GM23338 (cell line): ENCODE measurements around the gene TNFRSF21. TPM values are rescaled to one million over a fixed set of nuclear protein-coding genes. Genes with fewer than 3 reads are reported as not detected.

Source experiments
- ATAC-seq: fragments of 200-7000 bp; cut with Tn5 transposase; 3 replicates; pipeline ENCODE4 v1.9.1; 2020
- DNase-seq: peaks from one replicate; pipeline ENCODE4 v3.0.0-alpha.2; 2015; ENCODE audit warnings: low spot score
- H2AFZ ChIP-seq: fragments of 200-600 bp; sonication (generic); 2 replicates; pipeline ENCODE4 v1.8.0; 2016; ENCODE audit warnings: antibody characterized with exemption, mild to moderate bottlenecking, moderate library complexity
- H3F3A ChIP-seq: fragments of 200-600 bp; sonication (generic); replicated peaks from 2 replicates; pipeline ENCODE4 v1.8.0; 2017; ENCODE audit warnings: antibody characterized with exemption, mixed run types, low read depth
- H3K27ac ChIP-seq: fragments of 200-600 bp; sonication (generic); 2 replicates; pipeline ENCODE4 v1.6.1; 2016; ENCODE audit warnings: low read depth
- H3K27me3 ChIP-seq: fragments of 200-600 bp; sonication (generic); 2 replicates; pipeline ENCODE4 v1.8.0; 2016; ENCODE audit warnings: mild to moderate bottlenecking, mixed run types, moderate library complexity; ENCODE audit not compliant: insufficient read depth
- H3K36me3 ChIP-seq: fragments of 200-600 bp; sonication (generic); 2 replicates; pipeline ENCODE4 v1.8.0; 2016; ENCODE audit warnings: mild to moderate bottlenecking; ENCODE audit not compliant: insufficient read depth
- H3K4me1 ChIP-seq: fragments of 200-600 bp; sonication (generic); 2 replicates; pipeline ENCODE4 v1.8.0; 2016; ENCODE audit warnings: mild to moderate bottlenecking, moderate library complexity; ENCODE audit not compliant: insufficient read depth
- H3K4me2 ChIP-seq: fragments of 200-600 bp; sonication (generic); 2 replicates; pipeline ENCODE4 v1.7.1; 2017; ENCODE audit warnings: mixed run types
- H3K4me3 ChIP-seq: fragments of 200-600 bp; sonication (generic); 2 replicates; pipeline ENCODE4 v1.6.1; 2016; ENCODE audit warnings: mixed run types
- H3K79me2 ChIP-seq: fragments of 200-600 bp; sonication (generic); replicated peaks from 2 replicates; pipeline ENCODE4 v1.8.0; 2017; ENCODE audit warnings: mild to moderate bottlenecking; ENCODE audit not compliant: insufficient read depth
- H3K9me2 ChIP-seq: fragments of 200-600 bp; sonication (generic); 2 replicates; pipeline ENCODE4 v1.8.0; 2017; ENCODE audit not compliant: insufficient read depth
- H4K20me1 ChIP-seq: fragments of 200-600 bp; sonication (generic); replicated peaks from 2 replicates; pipeline ENCODE4 v1.8.0; 2017; ENCODE audit warnings: mild to moderate bottlenecking; ENCODE audit not compliant: insufficient read depth
- H3K27ac Mint-ChIP-seq: 2 replicates; pipeline ENCODE4 v1.8.0; 2020; ENCODE audit warnings: inconsistent platforms, mild to moderate bottlenecking, moderate library complexity, mixed read lengths
- H3K27me3 Mint-ChIP-seq: 3 replicates; pipeline ENCODE4 v1.8.0; 2022; ENCODE audit warnings: low read depth, mild to moderate bottlenecking, moderate library complexity, mixed read lengths, inconsistent platforms; ENCODE audit not compliant: insufficient read depth, poor library complexity
- H3K36me3 Mint-ChIP-seq: 3 replicates; pipeline ENCODE4 v1.8.0; 2021; ENCODE audit warnings: low read depth, mild to moderate bottlenecking, inconsistent platforms, moderate library complexity, mixed read lengths
- H3K4me1 Mint-ChIP-seq: 3 replicates; pipeline ENCODE4 v1.8.0; 2020; ENCODE audit warnings: mild to moderate bottlenecking, inconsistent platforms, mixed read lengths
- H3K4me3 Mint-ChIP-seq: 3 replicates; pipeline ENCODE4 v1.8.0; 2021; ENCODE audit warnings: moderate library complexity, mild to moderate bottlenecking, inconsistent platforms, mixed read lengths
- H3K9me3 Mint-ChIP-seq: 3 replicates; pipeline ENCODE4 v1.8.0; 2020; ENCODE audit warnings: moderate library complexity, mild to moderate bottlenecking, inconsistent platforms, mixed read lengths
- CREB1 ChIP-seq: fragments of 250-450 bp; sonication (Bioruptor Pico); IDR thresholded peaks from 2 replicates; pipeline ENCODE4 v1.5.0; 2020; ENCODE audit warnings: low read depth, mild to moderate bottlenecking, moderate library complexity
- ETS1 ChIP-seq: IDR thresholded peaks from 2 replicates; pipeline ENCODE4 v1.6.1; 2016; ENCODE audit warnings: antibody characterized with exemption
- STAT1 ChIP-seq: IDR thresholded peaks from one replicate; pipeline ENCODE4 v1.6.1; 2016; ENCODE audit warnings: antibody characterized with exemption; ENCODE audit not compliant: unreplicated experiment
- ZNF114 ChIP-seq: fragments of 250-450 bp; sonication (Bioruptor Pico); IDR thresholded peaks from 2 replicates; pipeline ENCODE4 v1.5.0; 2020; ENCODE audit warnings: mild to moderate bottlenecking, moderate library complexity
- ZNF462 ChIP-seq: fragments of 250-450 bp; sonication (Bioruptor Pico); IDR thresholded peaks from 2 replicates; pipeline ENCODE4 v1.5.0; 2020; ENCODE audit warnings: mild to moderate bottlenecking, moderate library complexity
- polyA plus RNA-seq: library from polyadenylated mRNA; unstranded; fragments of >200 nt; fragmentation: Nextera tagmentation; extraction: Ambion mirVana; gene quantifications from 2 replicates; pipeline ENCODE4 v1.2.1, GENCODE V29; 2016
- total RNA-seq: library from RNA; depleted of rRNA; stranded (reverse); fragments of >200 nt; shearing (Covaris generic); gene quantifications from 2 replicates; pipeline ENCODE4 v1.2.3, GENCODE V29; 2014

The TNFRSF21 gene
- total and polyA plus RNA-seq, 2 experiments from 2014 or later: 22.1 to 48.1 TPM

- H3K9me2 ChIP-seq: 0 out of 2 replicates have a peak, but pooled peaks cover 4% of the 10 kb centered on the region
- H2AFZ ChIP-seq: no peak overlapping the region
- H4K20me1 ChIP-seq: peaks cover 20% of the 10 kb centered on the region
- H3K27ac Mint-ChIP-seq: no peak overlapping the region
- peaks cover 2% of the 10 kb centered on the region for H3K27me3 Mint-ChIP-seq
- no peak overlapping the region for H3K27ac ChIP-seq
- H3K36me3 Mint-ChIP-seq: peaks cover 28% of the 10 kb centered on the region
- H3K79me2 ChIP-seq: peaks cover 62% of the 10 kb centered on the region
- H3K9me3 Mint-ChIP-seq: no peaks in the 10 kb centered on the region
- H3K4me3 ChIP-seq: no peak overlapping the region
- H3K36me3 ChIP-seq: no peaks in the 10 kb centered on the region; the same call in 1 of the 2 replicates
- H3F3A ChIP-seq: no peaks in the 10 kb centered on the region
- ATAC-seq: no peak
- H3K4me2 ChIP-seq: no peak overlapping the region
- no peaks in the 10 kb centered on the region for H3K27me3 ChIP-seq
- H3K4me3 Mint-ChIP-seq: no peak overlapping the region
- no peak for DNase-seq
- TF ChIP-seq ZNF114 (CRISPR knock-in tag) (no peak), ETS1 (no peak), CREB1 (CRISPR knock-in tag) (no peak), STAT1 (no peak), ZNF462 (CRISPR knock-in tag) (no peak)
- no peaks in the 10 kb centered on the region; the same call in 1 of the 2 replicates for H3K4me1 ChIP-seq
- peaks cover 4% of the 10 kb centered on the region; the same call in 2 of the 3 replicates for H3K4me1 Mint-ChIP-seq
Observed at GRCh38 chr6:47256361-47256760, 53.3 kb downstream of the TNFRSF21 start.
